ENCODE results near the gene HES4. TPM values are rescaled to one million over a fixed set of nuclear protein-coding genes. Genes with fewer than 3 reads are reported as not detected.

Gene HES4
- polyA plus RNA-seq, 1 of the 3 experiments (the other 2 are of a cell fraction): 4.7 TPM

DNA sequence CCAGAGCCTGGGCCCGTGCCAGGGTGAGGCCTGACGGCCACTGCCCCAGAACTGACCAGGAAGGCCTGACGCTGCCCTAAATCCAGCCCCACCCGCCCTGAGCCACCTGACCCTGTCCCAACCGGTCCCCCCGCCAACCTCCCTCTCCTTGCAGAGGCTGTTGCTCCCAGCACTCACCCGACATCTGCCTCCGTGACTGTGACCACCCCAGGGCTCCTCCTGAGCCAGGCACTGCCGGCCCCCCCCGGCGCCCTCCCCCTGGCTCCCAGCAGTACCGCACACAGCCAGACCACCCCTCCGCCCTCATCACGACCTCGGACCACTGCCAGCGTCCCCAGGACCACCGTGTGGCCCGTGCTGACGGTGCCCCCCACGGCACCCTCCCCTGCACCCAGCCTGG is 46.3 kb upstream of the HES4 start (continued):
- TF ChIP-seq, protein P1, sequence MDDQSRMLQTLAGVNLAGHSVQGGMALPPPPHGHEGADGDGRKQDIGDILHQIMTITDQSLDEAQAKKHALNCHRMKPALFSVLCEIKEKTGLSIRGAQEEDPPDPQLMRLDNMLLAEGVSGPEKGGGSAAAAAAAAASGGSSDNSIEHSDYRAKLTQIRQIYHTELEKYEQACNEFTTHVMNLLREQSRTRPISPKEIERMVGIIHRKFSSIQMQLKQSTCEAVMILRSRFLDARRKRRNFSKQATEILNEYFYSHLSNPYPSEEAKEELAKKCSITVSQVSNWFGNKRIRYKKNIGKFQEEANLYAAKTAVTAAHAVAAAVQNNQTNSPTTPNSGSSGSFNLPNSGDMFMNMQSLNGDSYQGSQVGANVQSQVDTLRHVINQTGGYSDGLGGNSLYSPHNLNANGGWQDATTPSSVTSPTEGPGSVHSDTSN (IDR thresholded peaks at IDR 0.05): no peak
- TF ChIP-seq MEF2A (IDR thresholded peaks at IDR 0.05; ENCODE audit: borderline replicate concordance, low read depth) (no peak), RCOR1 (IDR thresholded peaks at IDR 0.05; ENCODE audit: low read length) (no peak), FOXM1 (IDR thresholded peaks at IDR 0.05; ENCODE audit: low read depth) (no peak)

DNA sequence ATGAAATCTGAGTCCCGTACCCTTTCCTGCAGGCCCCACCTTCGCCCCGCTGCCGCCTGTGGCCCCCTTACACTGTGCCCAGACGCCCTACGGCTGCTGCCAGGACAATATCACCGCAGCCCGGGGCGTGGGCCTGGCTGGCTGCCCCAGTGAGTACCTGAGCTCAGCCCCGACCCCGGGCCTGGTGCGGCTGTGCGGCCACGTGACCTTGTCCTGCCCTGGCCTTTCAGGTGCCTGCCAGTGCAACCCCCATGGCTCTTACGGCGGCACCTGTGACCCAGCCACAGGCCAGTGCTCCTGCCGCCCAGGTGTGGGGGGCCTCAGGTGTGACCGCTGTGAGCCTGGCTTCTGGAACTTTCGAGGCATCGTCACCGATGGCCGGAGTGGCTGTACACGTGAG is 45.2 kb upstream of the HES4 start:
- no peak overlapping the region for H2AFZ ChIP-seq (ENCODE audit: low read depth)
- no peak overlapping the region for H3K4me3 ChIP-seq (ENCODE audit: low read depth in 2 of 2, low read length in 1 of 2)
- WGBS (ENCODE audit: low lambda C conversion rate): 100% methylated on average over 9 of the region's 23 CpGs
- no peaks in the 10 kb centered on the region for H3F3A ChIP-seq (replicated peaks; ENCODE audit: insufficient read depth)
- H3K9ac ChIP-seq: no peak overlapping the region
- H3K27ac ChIP-seq (ENCODE audit: low read depth in 2 of 2, low read length in 1 of 2): no peak overlapping the region
- H4K20me1 ChIP-seq (ENCODE audit: insufficient read depth): no peaks in the 10 kb centered on the region
- DNase-seq: no peak
- H3K4me1 ChIP-seq (ENCODE audit: control insufficient read depth in 1 of 2, insufficient read depth in 2 of 2, low read depth in 1 of 2, low read length in 1 of 2): peaks cover 0 to 7% of the 10 kb centered on the region in 2 experiments; a peak in 1 of 4 replicates
- ChIA-PET POLR2A (no interaction called here), CTCF (interaction anchor here (0.8 to 1.2 kb wide), 4 partner anchors 19 to 61 kb away, joined by 3 to 6 read pairs (median 3); no protein-coding TSS in a partner anchor)
- peaks cover 0 to 25% of the 10 kb centered on the region in 2 experiments for H3K36me3 ChIP-seq (replicated peaks in 1 of 2; ENCODE audit: control insufficient read depth in 1 of 2, insufficient read depth in 2 of 2, low read length in 1 of 2)
- H3K4me2 ChIP-seq: no peak overlapping the region
- TF ChIP-seq FOSL2 (IDR thresholded peaks at IDR 0.05; ENCODE audit: borderline replicate concordance, low read depth): no peak
- TF ChIP-seq SMC3 (IDR thresholded peaks at IDR 0.05; ENCODE audit: low read depth, low read length): no peak
- no peak for TF ChIP-seq TAF1 (IDR thresholded peaks at IDR 0.05; ENCODE audit: borderline replicate concordance, low read depth, low read length)
- TF ChIP-seq, protein P2, sequence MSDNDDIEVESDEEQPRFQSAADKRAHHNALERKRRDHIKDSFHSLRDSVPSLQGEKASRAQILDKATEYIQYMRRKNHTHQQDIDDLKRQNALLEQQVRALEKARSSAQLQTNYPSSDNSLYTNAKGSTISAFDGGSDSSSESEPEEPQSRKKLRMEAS (IDR thresholded peaks at IDR 0.05; ENCODE audit: low read depth): no peak
- TF ChIP-seq RFX5 (IDR thresholded peaks at IDR 0.05; ENCODE audit: low read length): no peak
- no peak for TF ChIP-seq JUND (IDR thresholded peaks at IDR 0.05)
- TF ChIP-seq GATA2 (CRISPR knock-in tag; IDR thresholded peaks at IDR 0.05): no peak
- no peak for TF ChIP-seq YY1 (IDR thresholded peaks at IDR 0.05; ENCODE audit: low read depth)
- TF ChIP-seq, protein P3, sequence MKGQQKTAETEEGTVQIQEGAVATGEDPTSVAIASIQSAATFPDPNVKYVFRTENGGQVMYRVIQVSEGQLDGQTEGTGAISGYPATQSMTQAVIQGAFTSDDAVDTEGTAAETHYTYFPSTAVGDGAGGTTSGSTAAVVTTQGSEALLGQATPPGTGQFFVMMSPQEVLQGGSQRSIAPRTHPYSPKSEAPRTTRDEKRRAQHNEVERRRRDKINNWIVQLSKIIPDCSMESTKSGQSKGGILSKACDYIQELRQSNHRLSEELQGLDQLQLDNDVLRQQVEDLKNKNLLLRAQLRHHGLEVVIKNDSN (IDR thresholded peaks at IDR 0.05; ENCODE audit: borderline replicate concordance, low read depth): no peak
- no peaks in the 10 kb centered on the region for H3K79me2 ChIP-seq (ENCODE audit: insufficient read depth)
- no peaks in the 10 kb centered on the region for H3K9me2 ChIP-seq
- H3K9me3 ChIP-seq: no peaks in the 10 kb centered on the region
- H3K27me3 ChIP-seq (ENCODE audit: insufficient read depth): no peaks in the 10 kb centered on the region

DNA sequence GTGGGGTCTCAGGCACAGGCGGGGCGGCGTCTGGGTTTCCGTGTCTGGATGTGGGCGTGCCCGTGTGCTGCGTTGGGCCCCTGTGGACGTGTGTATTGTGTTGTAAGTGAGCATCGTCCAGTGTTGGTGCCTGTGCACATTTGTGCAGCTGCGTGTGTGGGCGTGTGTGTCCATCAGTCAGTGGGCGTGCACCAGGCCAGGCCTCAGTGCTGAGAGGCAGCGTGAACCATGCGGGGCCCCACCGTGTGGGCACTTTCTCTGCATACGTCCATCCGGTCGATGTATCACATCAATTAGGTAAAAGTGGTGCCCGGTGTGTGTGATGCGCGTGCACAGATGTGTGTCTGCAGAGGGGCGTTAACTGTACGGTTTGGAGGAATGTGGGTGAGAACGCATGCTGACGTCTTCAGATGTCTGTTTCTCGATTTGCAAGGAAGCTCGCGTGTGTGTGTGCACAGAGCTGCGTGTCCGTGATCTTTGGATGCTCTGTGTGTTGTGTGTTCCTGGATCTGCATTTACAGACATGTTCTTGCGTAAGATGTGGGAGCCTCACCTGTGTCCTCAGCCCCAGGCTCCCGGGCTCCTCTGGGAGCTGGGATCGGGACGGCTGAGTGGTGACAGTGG is 44.7 kb upstream of the HES4 start:
- Histone ChIP-seq H3K27me3 (ENCODE audit: insufficient read depth) (no peaks in the 10 kb centered on the region), H3K4me1 (ENCODE audit: control insufficient read depth in 1 of 2, insufficient read depth in 2 of 2, low read depth in 1 of 2, low read length in 1 of 2) (peaks cover 0 to 11% of the 10 kb centered on the region in 2 experiments; a peak in 1 of 4 replicates), H3K4me3 (ENCODE audit: low read depth in 2 of 2, low read length in 1 of 2) (no peak overlapping the region), H3K36me3 (replicated peaks in 1 of 2; ENCODE audit: control insufficient read depth in 1 of 2, insufficient read depth in 2 of 2, low read length in 1 of 2) (peaks cover 0 to 25% of the 10 kb centered on the region in 2 experiments), H3K9me3 (no peaks in the 10 kb centered on the region), H3F3A (replicated peaks; ENCODE audit: insufficient read depth) (no peaks in the 10 kb centered on the region), H3K79me2 (ENCODE audit: insufficient read depth) (no peaks in the 10 kb centered on the region), H2AFZ (ENCODE audit: low read depth) (no peak overlapping the region), H3K4me2 (no peak overlapping the region), H4K20me1 (ENCODE audit: insufficient read depth) (peaks cover 4% of the 10 kb centered on the region; the same call in 1 of the 2 replicates), H3K9ac (no peak overlapping the region), H3K27ac (ENCODE audit: low read depth in 2 of 2, low read length in 1 of 2) (no peak overlapping the region), H3K9me2 (no peaks in the 10 kb centered on the region)
- 92% methylated on average over 27 of the region's 34 CpGs for WGBS (ENCODE audit: low lambda C conversion rate)
- no peak for DNase-seq
- ChIA-PET POLR2A (no interaction called here), CTCF (interaction anchor here (0.8 to 1.2 kb wide), 4 partner anchors 19 to 61 kb away, joined by 3 to 6 read pairs (median 3); no protein-coding TSS in a partner anchor)
- no peak for TF ChIP-seq RCOR1 (IDR thresholded peaks at IDR 0.05; ENCODE audit: low read length)
